ENCODE measurements around the gene GTSE1. TPM values are rescaled to one million over a fixed set of nuclear protein-coding genes. Genes with fewer than 3 reads are reported as not detected.

GTSE1 gene
- total RNA-seq, 1 experiment from 2014 or later, result 46.1 TPM

- TF ChIP-seq ZFX (IDR thresholded peaks at IDR 0.05), result no peak
- no peak for TF ChIP-seq RAD21 (IDR thresholded peaks at IDR 0.05; ENCODE audit: low read depth)
- TF ChIP-seq FOSL1 (IDR thresholded peaks at IDR 0.05; ENCODE audit: low read depth), result no peak
- no peak for TF ChIP-seq CBX3 (IDR thresholded peaks at IDR 0.05; ENCODE audit: low read depth)
Measured at GRCh38 chr22:46329616-46330015, 32.9 kb downstream of the GTSE1 start (continued).

DNA sequence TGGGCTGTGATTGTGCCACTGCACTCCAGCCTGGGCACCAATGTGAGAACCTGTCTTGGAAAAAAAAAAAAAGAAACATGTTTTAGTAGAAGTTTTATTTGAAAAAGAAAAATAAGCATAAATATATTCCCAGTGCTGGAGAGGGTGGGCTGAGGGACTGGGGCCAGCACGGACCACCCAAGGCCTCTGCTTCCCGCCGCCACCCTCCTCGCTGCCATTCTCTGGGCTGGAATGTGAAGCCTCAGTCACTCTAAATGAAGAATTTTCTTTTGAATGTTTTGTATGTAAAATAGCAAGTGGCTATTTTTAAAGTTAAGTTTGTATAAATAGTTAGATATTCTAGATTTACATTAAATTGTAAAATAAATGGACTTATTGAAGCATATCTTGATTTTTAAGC lies 33.8 kb downstream of the GTSE1 start:
- RAD21 ChIA-PET (ENCODE audit: low non-redundant PET in 1 of 2, low total read pairs in 2 of 2, uncharacterized antibody in 2 of 2, unreplicated experiment in 2 of 2), result no interaction called here

More for the DNA sequence above, 33.8 kb downstream of the GTSE1 start:
- TF ChIP-seq, protein P1, sequence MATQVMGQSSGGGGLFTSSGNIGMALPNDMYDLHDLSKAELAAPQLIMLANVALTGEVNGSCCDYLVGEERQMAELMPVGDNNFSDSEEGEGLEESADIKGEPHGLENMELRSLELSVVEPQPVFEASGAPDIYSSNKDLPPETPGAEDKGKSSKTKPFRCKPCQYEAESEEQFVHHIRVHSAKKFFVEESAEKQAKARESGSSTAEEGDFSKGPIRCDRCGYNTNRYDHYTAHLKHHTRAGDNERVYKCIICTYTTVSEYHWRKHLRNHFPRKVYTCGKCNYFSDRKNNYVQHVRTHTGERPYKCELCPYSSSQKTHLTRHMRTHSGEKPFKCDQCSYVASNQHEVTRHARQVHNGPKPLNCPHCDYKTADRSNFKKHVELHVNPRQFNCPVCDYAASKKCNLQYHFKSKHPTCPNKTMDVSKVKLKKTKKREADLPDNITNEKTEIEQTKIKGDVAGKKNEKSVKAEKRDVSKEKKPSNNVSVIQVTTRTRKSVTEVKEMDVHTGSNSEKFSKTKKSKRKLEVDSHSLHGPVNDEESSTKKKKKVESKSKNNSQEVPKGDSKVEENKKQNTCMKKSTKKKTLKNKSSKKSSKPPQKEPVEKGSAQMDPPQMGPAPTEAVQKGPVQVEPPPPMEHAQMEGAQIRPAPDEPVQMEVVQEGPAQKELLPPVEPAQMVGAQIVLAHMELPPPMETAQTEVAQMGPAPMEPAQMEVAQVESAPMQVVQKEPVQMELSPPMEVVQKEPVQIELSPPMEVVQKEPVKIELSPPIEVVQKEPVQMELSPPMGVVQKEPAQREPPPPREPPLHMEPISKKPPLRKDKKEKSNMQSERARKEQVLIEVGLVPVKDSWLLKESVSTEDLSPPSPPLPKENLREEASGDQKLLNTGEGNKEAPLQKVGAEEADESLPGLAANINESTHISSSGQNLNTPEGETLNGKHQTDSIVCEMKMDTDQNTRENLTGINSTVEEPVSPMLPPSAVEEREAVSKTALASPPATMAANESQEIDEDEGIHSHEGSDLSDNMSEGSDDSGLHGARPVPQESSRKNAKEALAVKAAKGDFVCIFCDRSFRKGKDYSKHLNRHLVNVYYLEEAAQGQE (IDR thresholded peaks at IDR 0.05; ENCODE audit: low read depth), result no peak
- TF ChIP-seq YY1 (IDR thresholded peaks at IDR 0.05; ENCODE audit: extremely low read depth, insufficient replicate concordance, low read depth, low read length) (no peak), ZBTB33 (IDR thresholded peaks at IDR 0.05; ENCODE audit: extremely low read depth, insufficient replicate concordance, low read length) (no peak), SP1 (IDR thresholded peaks at IDR 0.05; ENCODE audit: low read depth) (no peak), ELF1 (IDR thresholded peaks at IDR 0.05; ENCODE audit: borderline replicate concordance, low read depth) (no peak)
- BruUV-seq (replicated peaks), result TSS peak; percentile 43
- ATAC-seq, result no peak
- Histone ChIP-seq H3K4me2 (ENCODE audit: low read length) (no peak overlapping the region), H3K27ac (ENCODE audit: low read depth, low read length) (no peak overlapping the region), H3K36me3 (ENCODE audit: control insufficient read depth in 1 of 2, insufficient read depth in 2 of 2, low read length in 2 of 2) (peaks cover 32 to 38% of the 10 kb centered on the region in 2 experiments; a peak in 3 of 4 replicates), H3K9me3 (ENCODE audit: control insufficient read depth in 1 of 2, insufficient read depth in 1 of 2, low read depth in 1 of 2, low read length in 2 of 2) (no peaks in the 10 kb centered on the region), H3K79me2 (ENCODE audit: insufficient read depth, low read length) (peaks cover 3% of the 10 kb centered on the region; the same call in 1 of the 2 replicates), H4K20me1 (ENCODE audit: insufficient read depth) (no peaks in the 10 kb centered on the region), H3K9me2 (ENCODE audit: insufficient read depth) (no peaks in the 10 kb centered on the region), H3K4me1 (ENCODE audit: control insufficient read depth in 1 of 2, insufficient read depth in 2 of 2, low read length in 2 of 2) (peaks cover 0 to 11% of the 10 kb centered on the region in 2 experiments; a peak in 3 of 4 replicates), H3K9ac (ENCODE audit: low read length) (no peak overlapping the region), H2AFZ (ENCODE audit: low read depth, low read length, poor library complexity, severe bottlenecking) (no peak overlapping the region), H3K27me3 (ENCODE audit: insufficient read depth, low read length) (no peaks in the 10 kb centered on the region), H3K4me3 (replicated peaks in 1 of 2; ENCODE audit: low read depth in 1 of 2, low read length in 2 of 2) (no peak overlapping the region)
- DNase-seq (ENCODE audit: low read depth, low spot score), result no peak
- CTCF ChIA-PET, result no interaction called here
- intact Hi-C loops (cut with micrococcal nuclease), result no loop called here
- POLR2A ChIA-PET, result no interaction called here
